WTC11 (cell line): ENCODE measurements around the gene DLGAP4. TPM values are rescaled to one million over a fixed set of nuclear protein-coding genes. Genes with fewer than 3 reads are reported as not detected.

ENCODE experiments used
- ATAC-seq: fragments of 200-7000 bp; cut with Tn5 transposase; 2 replicates; pipeline ENCODE4 v1.10.0; 2021; ENCODE audit warnings: mild to moderate bottlenecking, moderate library complexity
- CTCF ChIA-PET: fragments of 300-600 bp; sonication (Branson Sonifier 250); formaldehyde crosslinking; loops from one replicate; lab custom pipeline; 2021; ENCODE audit warnings: antibody characterized with exemption; lab: Charles Lee
- POLR2A ChIA-PET: fragments of 350-600 bp; sonication (Branson Sonifier 250); formaldehyde crosslinking; loops from one replicate; lab custom pipeline; 2021; ENCODE audit warnings: antibody characterized with exemption; lab: Charles Lee
- DNase-seq: peaks from one replicate; pipeline ENCODE4 v3.0.0; 2021; ENCODE audit warnings: low spot score
- H3K27ac Mint-ChIP-seq: 2 replicates; pipeline ENCODE4 v1.8.0; 2021; ENCODE audit warnings: mixed read lengths
- H3K27me3 Mint-ChIP-seq: 2 replicates; pipeline ENCODE4 v1.8.0; 2021; ENCODE audit warnings: low read depth, mild to moderate bottlenecking, moderate library complexity, mixed read lengths
- H3K36me3 Mint-ChIP-seq: 2 replicates; pipeline ENCODE4 v1.8.0; 2021; ENCODE audit warnings: mixed read lengths
- H3K4me1 Mint-ChIP-seq: 2 replicates; pipeline ENCODE4 v1.8.0; 2022; ENCODE audit warnings: mixed read lengths
- H3K4me3 Mint-ChIP-seq: 2 replicates; pipeline ENCODE4 v1.8.0; 2021; ENCODE audit warnings: mild to moderate bottlenecking, moderate library complexity, mixed read lengths
- H3K9me3 Mint-ChIP-seq: 2 replicates; pipeline ENCODE4 v1.8.0; 2021; ENCODE audit warnings: mixed read lengths
- CREB1 ChIP-seq: sonication (generic); formaldehyde crosslinking; IDR thresholded peaks from 2 replicates; pipeline ENCODE4 v1.8.0; 2023; ENCODE audit warnings: mild to moderate bottlenecking, missing genetic modification reagents
- ELF4 ChIP-seq: sonication (generic); formaldehyde crosslinking; IDR thresholded peaks from 2 replicates; pipeline ENCODE4 v1.8.1; 2022; ENCODE audit warnings: low read depth, mild to moderate bottlenecking, moderate library complexity, missing genetic modification reagents
- EMX1 ChIP-seq: fragments of 250-450 bp; sonication (Bioruptor Pico); IDR thresholded peaks from 2 replicates; pipeline ENCODE4 v1.8.0; 2021; ENCODE audit warnings: mild to moderate bottlenecking
- ERG ChIP-seq: fragments of 250-450 bp; sonication (Bioruptor Pico); IDR thresholded peaks from 2 replicates; pipeline ENCODE4 v1.8.0; 2021; ENCODE audit warnings: mild to moderate bottlenecking
- HMGA2 ChIP-seq: fragments of 250-450 bp; sonication (Bioruptor Pico); IDR thresholded peaks from 2 replicates; pipeline ENCODE4 v1.4.0; 2021; ENCODE audit warnings: mild to moderate bottlenecking, moderate library complexity
- NFYB ChIP-seq: sonication (generic); formaldehyde crosslinking; conservative IDR thresholded peaks from 2 replicates; pipeline ENCODE4 v1.8.0; 2022; ENCODE audit warnings: low read depth, missing genetic modification reagents
- NR2C2 ChIP-seq: sonication (generic); formaldehyde crosslinking; IDR thresholded peaks from 2 replicates; pipeline ENCODE4 v1.8.0; 2022; ENCODE audit warnings: mild to moderate bottlenecking, missing genetic modification reagents
- RELA ChIP-seq: sonication (generic); formaldehyde crosslinking; IDR thresholded peaks from 2 replicates; pipeline ENCODE4 v1.8.1; 2022; ENCODE audit warnings: missing genetic modification reagents, mild to moderate bottlenecking, borderline replicate concordance
- TCF7 ChIP-seq: sonication (generic); formaldehyde crosslinking; IDR thresholded peaks from 2 replicates; pipeline ENCODE4 v1.8.0; 2022; ENCODE audit warnings: mild to moderate bottlenecking, low read depth, missing genetic modification reagents, moderate library complexity
- TEAD1 ChIP-seq: sonication (generic); formaldehyde crosslinking; IDR thresholded peaks from 2 replicates; pipeline ENCODE4 v1.8.0; 2022; ENCODE audit warnings: mild to moderate bottlenecking, missing genetic modification reagents
- ZMAT4 ChIP-seq: fragments of 250-450 bp; sonication (Bioruptor Pico); IDR thresholded peaks from 2 replicates; pipeline ENCODE4 v1.9.0; 2021; ENCODE audit warnings: mild to moderate bottlenecking
- ZNF121 ChIP-seq: sonication (generic); formaldehyde crosslinking; IDR thresholded peaks from 2 replicates; pipeline ENCODE4 v1.8.0; 2023; ENCODE audit warnings: missing genetic modification reagents
- ZNF281 ChIP-seq: sonication (generic); formaldehyde crosslinking; IDR thresholded peaks from 2 replicates; pipeline ENCODE4 v1.8.0; 2023; ENCODE audit warnings: mild to moderate bottlenecking, missing genetic modification reagents
- ZNF423 ChIP-seq: fragments of 250-450 bp; sonication (Bioruptor Pico); IDR thresholded peaks from 2 replicates; pipeline ENCODE4 v2.1.2; 2022; ENCODE audit warnings: mild to moderate bottlenecking, moderate library complexity
- total RNA-seq: library from RNA; stranded (reverse); gene quantifications from 3 replicates; pipeline ENCODE4 v1.2.3, GENCODE V29; 2021
- TF ChIP-seq, protein P1 (sequence below): sonication (generic); formaldehyde crosslinking; IDR thresholded peaks from 2 replicates; pipeline ENCODE4 v1.8.1; 2023; ENCODE audit warnings: mild to moderate bottlenecking, missing genetic modification reagents
- TF ChIP-seq, protein P2 (sequence below): fragments of 200-600 bp; IDR thresholded peaks from 2 replicates; pipeline ENCODE4 v1.8.0; 2022; ENCODE audit warnings: antibody characterized with exemption

DLGAP4 gene
- total RNA-seq, 1 experiment from 2014 or later = 52.6 TPM

DNA sequence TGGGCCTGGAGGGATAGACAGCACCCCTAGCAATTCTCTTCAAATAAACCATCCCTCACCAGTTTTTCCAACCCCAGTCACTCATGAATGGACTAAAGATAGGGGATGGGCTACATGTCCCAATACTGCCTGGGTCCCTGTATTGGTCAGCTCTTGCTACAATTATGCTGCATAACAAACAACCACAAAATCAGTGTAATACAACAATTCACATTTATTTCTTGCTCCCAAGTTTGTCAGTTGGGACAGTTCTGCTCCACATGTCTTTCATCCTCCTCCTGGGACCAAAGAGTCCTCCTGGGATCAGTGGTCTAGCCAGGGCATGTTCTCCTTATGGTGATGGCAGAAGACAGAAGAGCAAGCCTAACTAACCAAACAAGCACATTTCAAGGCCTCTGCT, 143.5 kb downstream of the DLGAP4 start (continued):
- TF ChIP-seq, protein P1, sequence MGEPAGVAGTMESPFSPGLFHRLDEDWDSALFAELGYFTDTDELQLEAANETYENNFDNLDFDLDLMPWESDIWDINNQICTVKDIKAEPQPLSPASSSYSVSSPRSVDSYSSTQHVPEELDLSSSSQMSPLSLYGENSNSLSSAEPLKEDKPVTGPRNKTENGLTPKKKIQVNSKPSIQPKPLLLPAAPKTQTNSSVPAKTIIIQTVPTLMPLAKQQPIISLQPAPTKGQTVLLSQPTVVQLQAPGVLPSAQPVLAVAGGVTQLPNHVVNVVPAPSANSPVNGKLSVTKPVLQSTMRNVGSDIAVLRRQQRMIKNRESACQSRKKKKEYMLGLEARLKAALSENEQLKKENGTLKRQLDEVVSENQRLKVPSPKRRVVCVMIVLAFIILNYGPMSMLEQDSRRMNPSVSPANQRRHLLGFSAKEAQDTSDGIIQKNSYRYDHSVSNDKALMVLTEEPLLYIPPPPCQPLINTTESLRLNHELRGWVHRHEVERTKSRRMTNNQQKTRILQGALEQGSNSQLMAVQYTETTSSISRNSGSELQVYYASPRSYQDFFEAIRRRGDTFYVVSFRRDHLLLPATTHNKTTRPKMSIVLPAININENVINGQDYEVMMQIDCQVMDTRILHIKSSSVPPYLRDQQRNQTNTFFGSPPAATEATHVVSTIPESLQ (CRISPR knock-in tag) = no peak
- no peak for TF ChIP-seq TCF7 (CRISPR knock-in tag)
- TF ChIP-seq, all 79 proteins: peak for 0

- CTCF ChIA-PET = interaction anchor here (0.6 to 4.6 kb wide), 7 partner anchors 8 to 500 kb away, joined by 3 to 25 read pairs (median 3); partner anchors contain the start of gene SCAND1
- no peak for ATAC-seq
These were observed 148.2 kb downstream of the DLGAP4 start for GRCh38 chr20:36454332-36454697.

GRCh38 chr20:36454698-36455427, 148.7 kb downstream of the DLGAP4 start:
- H3K4me1 Mint-ChIP-seq = peaks cover 20% of the 10 kb centered on the region
- TF ChIP-seq NFYB (CRISPR knock-in tag) (no peak), ELF4 (CRISPR knock-in tag) (no peak), NR2C2 (CRISPR knock-in tag) (0 out of 2 replicates have a peak, but pooled peaks have one; percentile 30), ERG (no peak), ZNF423 (CRISPR knock-in tag) (no peak), TCF7 (CRISPR knock-in tag) (no peak), ZMAT4 (CRISPR knock-in tag) (no peak), ZNF121 (CRISPR knock-in tag) (0 out of 2 replicates have a peak, but pooled peaks have one; percentile 4), RELA (CRISPR knock-in tag) (no peak), ZNF281 (CRISPR knock-in tag) (peak; percentile 46; the same call in 1 of the 2 replicates), TEAD1 (no peak)
- TF ChIP-seq, protein P2, sequence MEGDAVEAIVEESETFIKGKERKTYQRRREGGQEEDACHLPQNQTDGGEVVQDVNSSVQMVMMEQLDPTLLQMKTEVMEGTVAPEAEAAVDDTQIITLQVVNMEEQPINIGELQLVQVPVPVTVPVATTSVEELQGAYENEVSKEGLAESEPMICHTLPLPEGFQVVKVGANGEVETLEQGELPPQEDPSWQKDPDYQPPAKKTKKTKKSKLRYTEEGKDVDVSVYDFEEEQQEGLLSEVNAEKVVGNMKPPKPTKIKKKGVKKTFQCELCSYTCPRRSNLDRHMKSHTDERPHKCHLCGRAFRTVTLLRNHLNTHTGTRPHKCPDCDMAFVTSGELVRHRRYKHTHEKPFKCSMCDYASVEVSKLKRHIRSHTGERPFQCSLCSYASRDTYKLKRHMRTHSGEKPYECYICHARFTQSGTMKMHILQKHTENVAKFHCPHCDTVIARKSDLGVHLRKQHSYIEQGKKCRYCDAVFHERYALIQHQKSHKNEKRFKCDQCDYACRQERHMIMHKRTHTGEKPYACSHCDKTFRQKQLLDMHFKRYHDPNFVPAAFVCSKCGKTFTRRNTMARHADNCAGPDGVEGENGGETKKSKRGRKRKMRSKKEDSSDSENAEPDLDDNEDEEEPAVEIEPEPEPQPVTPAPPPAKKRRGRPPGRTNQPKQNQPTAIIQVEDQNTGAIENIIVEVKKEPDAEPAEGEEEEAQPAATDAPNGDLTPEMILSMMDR = no peak
- no peaks in the 10 kb centered on the region for H3K27me3 Mint-ChIP-seq
- ATAC-seq (peak; percentile 82), DNase-seq (peak; percentile 50)
- ChIA-PET POLR2A (interaction anchor here (0.6 to 1.2 kb wide), 3 partner anchors 15 to 299 kb away, joined by 3 read pairs; no protein-coding TSS in a partner anchor), CTCF (interaction anchor here (0.5 to 4.6 kb wide), 10 partner anchors 8 to 500 kb away, joined by 3 to 25 read pairs (median 4); partner anchors contain the start of gene SCAND1)
- H3K4me3 Mint-ChIP-seq = no peak overlapping the region
- H3K36me3 Mint-ChIP-seq = peaks cover under 1% of the 10 kb centered on the region; the same call in 1 of the 2 replicates
- H3K9me3 Mint-ChIP-seq = peaks cover 1% of the 10 kb centered on the region
- no peak overlapping the region for H3K27ac Mint-ChIP-seq

More at GRCh38 chr20:36454332-36454697, 148.2 kb downstream of the DLGAP4 start:
- Mint-ChIP-seq H3K9me3 (peaks cover 4% of the 10 kb centered on the region), H3K4me3 (no peak overlapping the region)
- POLR2A ChIA-PET = interaction anchor here (0.6 to 1.2 kb wide), 3 partner anchors 15 to 299 kb away, joined by 3 read pairs; no protein-coding TSS in a partner anchor
- DNase-seq = no peak
- TF ChIP-seq EMX1 (CRISPR knock-in tag) = no peak
- TF ChIP-seq CREB1 (CRISPR knock-in tag) = no peak
- no peak for TF ChIP-seq HMGA2
- TF ChIP-seq, all 79 proteins: peak for 0
- Mint-ChIP-seq H3K36me3 (peaks cover 3% of the 10 kb centered on the region; the same call in 1 of the 2 replicates), H3K27me3 (no peaks in the 10 kb centered on the region), H3K4me1 (peaks cover 20% of the 10 kb centered on the region), H3K27ac (no peak overlapping the region)
